ENCODE measurements around the gene IGSF23. TPM values are rescaled to one million over a fixed set of nuclear protein-coding genes. Genes with fewer than 3 reads are reported as not detected.
"Not testable (repeated sequence)": the region's sequence is repeated elsewhere in the genome, so short reads cannot be mapped to it uniquely, and the experiment has no call there.

IGSF23 gene
- total and polyA plus RNA-seq, 9 donors = 0.57 TPM; not detected in 8

DNA sequence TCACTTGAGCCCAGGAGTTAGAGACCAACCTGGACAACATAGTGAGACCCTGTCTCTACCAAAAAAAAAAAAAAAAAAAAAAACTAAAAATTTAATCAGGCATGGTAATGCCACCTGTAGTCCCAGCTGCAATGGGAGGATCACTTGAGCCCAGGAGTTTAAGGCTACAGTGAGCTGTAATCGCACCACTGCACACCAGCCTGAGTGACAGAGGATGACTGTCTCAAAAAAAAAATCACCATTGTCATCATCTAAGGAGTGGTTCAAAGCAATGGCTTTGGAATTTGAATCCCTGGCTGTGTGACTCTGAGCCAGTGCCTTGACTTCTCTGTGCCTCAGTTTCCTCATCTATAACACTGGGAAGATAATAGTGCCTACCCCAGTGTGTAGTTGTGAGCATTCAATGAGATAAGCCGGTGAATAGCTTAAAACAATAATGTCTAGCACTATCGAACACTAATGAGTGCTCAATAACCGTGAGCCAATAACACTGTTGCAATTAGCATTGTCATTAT lies 11.5 kb downstream of the IGSF23 start:
- no peak for DNase-seq

DNA sequence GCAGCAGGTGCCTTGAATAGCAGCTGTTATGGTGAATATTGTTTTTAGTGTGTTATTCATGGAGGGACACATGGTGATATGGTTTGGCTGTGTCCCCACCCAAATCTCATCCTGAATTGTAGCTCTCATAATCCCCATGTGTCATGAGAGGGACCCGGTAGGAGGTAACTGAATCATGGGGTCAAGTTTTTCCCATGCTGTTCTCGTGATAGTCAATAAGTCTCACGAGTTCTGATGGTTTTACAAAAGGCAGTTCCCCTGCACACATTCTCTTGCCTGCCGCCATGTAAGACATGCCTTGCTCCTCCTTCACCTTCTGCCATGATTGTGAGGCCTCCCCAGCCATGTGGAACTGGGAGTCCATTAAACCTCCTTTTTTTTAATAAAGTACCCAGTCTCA lies 12.3 kb downstream of the IGSF23 start:
- H3K4me3 ChIP-seq; H3K4me1 ChIP-seq (ENCODE audit: insufficient read depth); H3K36me3 ChIP-seq; H3K9me3 ChIP-seq; DNase-seq; H3K27me3 ChIP-seq; H3K27ac ChIP-seq; intact Hi-C loops (cut with DNase I): not testable (repeated sequence)
- WGBS, 3 donors = 84 to 88% (median 88%) methylated on average over 4 of the region's 4 CpGs

More for the DNA sequence above, 11.5 kb downstream of the IGSF23 start:
- H3K27ac ChIP-seq = no peak overlapping the region
- TF ChIP-seq EP300 (IDR thresholded peaks at IDR 0.05) (no peak), POLR2A (IDR thresholded peaks at IDR 0.05) (no peak)
- TF ChIP-seq, protein P1, sequence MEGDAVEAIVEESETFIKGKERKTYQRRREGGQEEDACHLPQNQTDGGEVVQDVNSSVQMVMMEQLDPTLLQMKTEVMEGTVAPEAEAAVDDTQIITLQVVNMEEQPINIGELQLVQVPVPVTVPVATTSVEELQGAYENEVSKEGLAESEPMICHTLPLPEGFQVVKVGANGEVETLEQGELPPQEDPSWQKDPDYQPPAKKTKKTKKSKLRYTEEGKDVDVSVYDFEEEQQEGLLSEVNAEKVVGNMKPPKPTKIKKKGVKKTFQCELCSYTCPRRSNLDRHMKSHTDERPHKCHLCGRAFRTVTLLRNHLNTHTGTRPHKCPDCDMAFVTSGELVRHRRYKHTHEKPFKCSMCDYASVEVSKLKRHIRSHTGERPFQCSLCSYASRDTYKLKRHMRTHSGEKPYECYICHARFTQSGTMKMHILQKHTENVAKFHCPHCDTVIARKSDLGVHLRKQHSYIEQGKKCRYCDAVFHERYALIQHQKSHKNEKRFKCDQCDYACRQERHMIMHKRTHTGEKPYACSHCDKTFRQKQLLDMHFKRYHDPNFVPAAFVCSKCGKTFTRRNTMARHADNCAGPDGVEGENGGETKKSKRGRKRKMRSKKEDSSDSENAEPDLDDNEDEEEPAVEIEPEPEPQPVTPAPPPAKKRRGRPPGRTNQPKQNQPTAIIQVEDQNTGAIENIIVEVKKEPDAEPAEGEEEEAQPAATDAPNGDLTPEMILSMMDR (IDR thresholded peaks at IDR 0.05) = no peak
- no peaks in the 10 kb centered on the region for H3K4me1 ChIP-seq (ENCODE audit: insufficient read depth)
- no peak overlapping the region for H3K4me3 ChIP-seq
- intact Hi-C loops (cut with DNase I) = no loop called here
- 92 to 98% (median 95%) methylated on average over 4 of the region's 4 CpGs for WGBS, 3 donors
- H3K9me3 ChIP-seq = no peaks in the 10 kb centered on the region
- H3K27me3 ChIP-seq = no peaks in the 10 kb centered on the region
- no peaks in the 10 kb centered on the region for H3K36me3 ChIP-seq

DNA sequence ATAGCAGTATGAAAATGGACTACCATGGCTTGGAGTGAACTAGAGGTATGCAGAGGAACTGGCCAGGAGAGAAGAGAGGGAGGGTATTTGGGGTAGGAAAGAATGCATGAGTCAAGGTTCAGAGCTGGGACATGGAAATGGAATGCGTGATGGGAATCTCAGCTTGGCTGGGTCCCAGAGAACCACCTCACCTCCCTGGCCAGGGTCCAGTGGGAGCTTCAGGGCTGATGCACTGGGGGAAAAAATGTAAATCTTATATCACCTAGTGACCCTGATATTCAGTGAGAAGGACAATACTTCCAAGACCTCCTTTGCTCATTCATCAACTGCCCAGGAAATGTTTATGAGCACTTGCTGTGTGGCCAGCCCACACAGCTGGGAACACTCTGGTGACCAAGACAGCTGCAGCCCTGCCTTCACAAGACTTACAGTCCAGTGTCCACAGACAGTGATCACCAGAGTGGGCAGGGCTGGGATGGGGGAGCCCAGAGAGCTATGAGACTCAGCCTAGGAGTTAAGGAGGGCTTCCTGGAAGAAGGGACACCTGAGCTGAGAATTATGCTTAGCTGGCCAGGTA lies 12.8 kb downstream of the IGSF23 start:
- intact Hi-C loops (cut with DNase I) = no loop called here
- 19 to 30% (median 23%) methylated on average over 1 of the region's 1 CpG for WGBS, 3 donors
- H3K27ac ChIP-seq = no peak overlapping the region
- H3K4me1 ChIP-seq (ENCODE audit: insufficient read depth) = no peaks in the 10 kb centered on the region
- no peaks in the 10 kb centered on the region for H3K27me3 ChIP-seq
- no peaks in the 10 kb centered on the region for H3K9me3 ChIP-seq
- TF ChIP-seq, protein P1 (IDR thresholded peaks at IDR 0.05) = no peak
- TF ChIP-seq EP300 (IDR thresholded peaks at IDR 0.05) (no peak), POLR2A (IDR thresholded peaks at IDR 0.05) (no peak)
- no peak overlapping the region for H3K4me3 ChIP-seq
- no peaks in the 10 kb centered on the region for H3K36me3 ChIP-seq
- no peak for DNase-seq

DNA sequence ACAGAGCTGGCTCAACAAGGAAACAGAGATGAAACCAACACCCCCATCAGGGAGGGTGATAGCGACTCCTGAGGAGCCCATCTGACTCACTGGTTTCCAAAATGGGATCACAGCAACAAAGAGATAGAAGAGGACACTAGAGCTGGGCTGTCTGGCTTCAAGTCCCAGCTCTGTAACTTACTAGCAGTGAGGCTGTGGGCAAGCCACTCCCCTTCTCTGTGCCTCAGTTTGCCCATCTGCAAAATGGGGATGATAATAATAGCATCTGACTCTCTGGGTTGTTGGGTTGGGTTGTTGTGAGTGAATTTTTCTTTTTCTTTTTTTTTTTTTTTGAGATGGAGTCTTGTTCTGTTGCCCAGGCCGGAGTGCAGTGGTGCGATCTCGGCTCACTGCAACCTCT lies 14.3 kb downstream of the IGSF23 start:
- intact Hi-C loops (cut with DNase I) = no loop called here
- DNase-seq = no peak
- no peaks in the 10 kb centered on the region for H3K36me3 ChIP-seq
- no peak overlapping the region for H3K27ac ChIP-seq
- H3K9me3 ChIP-seq = no peaks in the 10 kb centered on the region
- no peak overlapping the region for H3K4me3 ChIP-seq
- H3K27me3 ChIP-seq = no peaks in the 10 kb centered on the region
- no peaks in the 10 kb centered on the region for H3K4me1 ChIP-seq (ENCODE audit: insufficient read depth)
- 94% methylated on average over 4 of the region's 4 CpGs for WGBS, 3 donors
- TF ChIP-seq, protein P1 (IDR thresholded peaks at IDR 0.05) = no peak
- TF ChIP-seq POLR2A (IDR thresholded peaks at IDR 0.05) (no peak), EP300 (IDR thresholded peaks at IDR 0.05) (no peak)

DNA sequence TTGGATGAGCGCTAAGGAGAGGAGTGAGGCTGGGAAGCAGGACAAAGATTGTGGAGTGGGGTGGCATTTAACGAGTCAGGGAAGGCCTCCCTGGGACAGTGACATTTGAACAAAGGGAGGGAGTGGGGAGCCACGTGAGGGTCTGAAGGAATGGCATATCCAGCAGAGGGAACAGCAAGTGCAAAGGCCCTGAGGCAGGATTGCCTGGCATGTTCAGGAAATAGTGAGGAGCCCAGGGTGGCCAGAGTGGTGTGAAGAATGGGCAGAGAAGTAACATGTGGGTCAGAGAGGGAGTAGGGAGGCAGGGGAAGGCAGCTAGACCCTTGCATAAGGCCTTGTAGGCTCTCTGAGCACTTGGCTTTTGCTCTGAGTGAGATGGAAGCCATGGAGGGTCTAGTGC lies 15.4 kb downstream of the IGSF23 start:
- H3K27me3 ChIP-seq = no peaks in the 10 kb centered on the region
- H3K27ac ChIP-seq = no peak overlapping the region
- TF ChIP-seq POLR2A (IDR thresholded peaks at IDR 0.05) (no peak), EP300 (IDR thresholded peaks at IDR 0.05) (no peak)
- TF ChIP-seq, protein P1 (IDR thresholded peaks at IDR 0.05) = no peak
- DNase-seq = no peak
- WGBS, 3 donors = 87 to 95% (median 93%) methylated on average over 3 of the region's 3 CpGs
- H3K36me3 ChIP-seq = no peaks in the 10 kb centered on the region
- no peaks in the 10 kb centered on the region for H3K9me3 ChIP-seq
- intact Hi-C loops (cut with DNase I) = no loop called here
- no peak overlapping the region for H3K4me3 ChIP-seq
- no peaks in the 10 kb centered on the region for H3K4me1 ChIP-seq (ENCODE audit: insufficient read depth)

- 85 to 91% (median 88%) methylated on average over 8 of the region's 8 CpGs for WGBS, 3 donors
- not testable (repeated sequence) for DNase-seq
Observed at GRCh38 chr19:44631611-44632010, 18.2 kb downstream of the IGSF23 start.

GRCh38 chr19:44634058-44634457 lies 20.7 kb downstream of the IGSF23 start:
- intact Hi-C loops (cut with DNase I); H3K27ac ChIP-seq; H3K36me3 ChIP-seq; H3K4me1 ChIP-seq (ENCODE audit: insufficient read depth); H3K27me3 ChIP-seq; DNase-seq; H3K4me3 ChIP-seq; H3K9me3 ChIP-seq: not testable (repeated sequence)
- WGBS, 3 donors = 1 to 2% (median 2%) methylated on average over 5 of the region's 5 CpGs

More at GRCh38 chr19:44631611-44632010, 18.2 kb downstream of the IGSF23 start:
- H3K9me3 ChIP-seq; H3K4me3 ChIP-seq; H3K27me3 ChIP-seq; H3K36me3 ChIP-seq; intact Hi-C loops (cut with DNase I); H3K27ac ChIP-seq; H3K4me1 ChIP-seq (ENCODE audit: insufficient read depth): not testable (repeated sequence)

Measured in ovary (tissue), 9 donors.